CD14-positive monocyte (primary cell): ENCODE measurements around the gene VSTM2B. TPM values are rescaled to one million over a fixed set of nuclear protein-coding genes. Genes with fewer than 3 reads are reported as not detected.

Experiments used
- DNase-seq, 3 donors: peaks; one replicate each; pipeline ENCODE4 v3.0.0-alpha.2; 2011 to 2022
- H2AFZ ChIP-seq: 2 replicates; pipeline ENCODE4 v1.6.0; 2012; ENCODE audit warnings: mild to moderate bottlenecking, low read depth, low read length, inconsistent platforms; ENCODE audit not compliant: insufficient read depth, poor library complexity, severe bottlenecking
- H3K27ac ChIP-seq, 2 donors: 1 replicate in 1 of 2; 2 replicates in 1 of 2; pipeline ENCODE4 v1.5.1; 2012 to 2013; ENCODE audit warnings: low read length in 2 of 2, control low read depth in 1 of 2, inconsistent platforms in 1 of 2, low read depth in 1 of 2, mild to moderate bottlenecking in 1 of 2
- H3K27me3 ChIP-seq, 2 donors: one replicate each; pipeline versions ENCODE4 v1.6.0 to v1.6.1; 2011 to 2013; ENCODE audit warnings: low read length in 2 of 2; ENCODE audit not compliant: control insufficient read depth in 2 of 2, insufficient read depth in 2 of 2
- H3K36me3 ChIP-seq, 2 donors: replicated peaks in 1 of 2; 1 replicate in 1 of 2; 2 replicates in 1 of 2; pipeline versions ENCODE4 v1.5.1 to v1.6.1; 2012 to 2013; ENCODE audit warnings: low read length in 2 of 2, control low read depth in 1 of 2, inconsistent platforms in 1 of 2, mild to moderate bottlenecking in 1 of 2; ENCODE audit not compliant: insufficient read depth in 2 of 2, control insufficient read depth in 1 of 2
- H3K4me1 ChIP-seq, 2 donors: 1 replicate in 1 of 2; 2 replicates in 1 of 2; pipeline versions ENCODE4 v1.5.1 to v1.6.1; 2012 to 2013; ENCODE audit warnings: low read length in 2 of 2, control low read depth in 1 of 2, inconsistent platforms in 1 of 2, mild to moderate bottlenecking in 1 of 2, moderate library complexity in 1 of 2; ENCODE audit not compliant: insufficient read depth in 2 of 2, control insufficient read depth in 1 of 2
- H3K4me2 ChIP-seq: replicated peaks from 2 replicates; pipeline ENCODE3; 2012; ENCODE audit warnings: low read length, moderate library complexity, mild to moderate bottlenecking; ENCODE audit not compliant: poor library complexity, severe bottlenecking; ENCODE audit errors: extremely low read depth
- H3K4me3 ChIP-seq, 3 experiments: fragments of 200-600 bp in 1 of 3; sonication (generic) in 1 of 3; replicated peaks in 1 of 3; 1 replicate in 2 of 3; 2 replicates in 1 of 3; pipeline ENCODE4 v1.5.1; 2011 to 2013; ENCODE audit warnings: low read length in 3 of 3, mild to moderate bottlenecking in 3 of 3, control low read depth in 2 of 3, low read depth in 2 of 3, inconsistent platforms in 1 of 3, moderate library complexity in 1 of 3
- H3K79me2 ChIP-seq: 2 replicates; pipeline ENCODE4 v1.6.0; 2012; ENCODE audit warnings: mild to moderate bottlenecking, control low read depth, inconsistent platforms, low read length, moderate library complexity; ENCODE audit not compliant: insufficient read depth
- H3K9ac ChIP-seq: 2 replicates; pipeline ENCODE4 v1.6.0; 2017; ENCODE audit warnings: low read length, mild to moderate bottlenecking; ENCODE audit not compliant: insufficient read depth, poor library complexity, severe bottlenecking
- H3K9me3 ChIP-seq, 2 donors: replicated peaks in 1 of 2; 1 replicate in 1 of 2; 2 replicates in 1 of 2; pipeline versions ENCODE4 v1.5.1 to v1.6.1; 2012 to 2013; ENCODE audit warnings: low read length in 2 of 2, control low read depth in 1 of 2; ENCODE audit not compliant: control insufficient read depth in 1 of 2, insufficient read depth in 1 of 2
- H4K20me1 ChIP-seq: 2 replicates; pipeline ENCODE4 v1.6.0; 2012; ENCODE audit warnings: mild to moderate bottlenecking, low read length, control low read depth, moderate library complexity; ENCODE audit not compliant: insufficient read depth
- H3K27ac Mint-ChIP-seq, 7 donors: one replicate each; pipeline ENCODE4 v1.8.0; 2020; ENCODE audit warnings: mild to moderate bottlenecking in 7 of 7, mixed read lengths in 7 of 7, moderate library complexity in 6 of 7, inconsistent platforms in 2 of 7
- H3K27me3 Mint-ChIP-seq, 3 donors: one replicate each; pipeline ENCODE4 v1.8.0; 2021 to 2022; ENCODE audit warnings: low read depth in 3 of 3, mild to moderate bottlenecking in 3 of 3, mixed read lengths in 3 of 3, moderate library complexity in 3 of 3, inconsistent platforms in 1 of 3
- H3K36me3 Mint-ChIP-seq, 2 donors: one replicate each; pipeline ENCODE4 v1.8.0; 2020; ENCODE audit warnings: mixed read lengths in 2 of 2, inconsistent platforms in 1 of 2, mild to moderate bottlenecking in 1 of 2
- H3K4me1 Mint-ChIP-seq: one replicate; pipeline ENCODE4 v1.8.0; 2020; ENCODE audit warnings: mild to moderate bottlenecking, mixed read lengths
- H3K4me3 Mint-ChIP-seq, 2 donors: one replicate each; pipeline ENCODE4 v1.8.0; 2020; ENCODE audit warnings: mild to moderate bottlenecking in 2 of 2, mixed read lengths in 2 of 2, moderate library complexity in 1 of 2
- H3K9me3 Mint-ChIP-seq, 7 donors: one replicate each; pipeline ENCODE4 v1.8.0; 2020 to 2022; ENCODE audit warnings: mixed read lengths in 7 of 7, mild to moderate bottlenecking in 6 of 7, moderate library complexity in 6 of 7, inconsistent platforms in 2 of 7
- WGBS: methylation state at CpG from one replicate; pipeline ENCODE4 v1.1.5; 2013; ENCODE audit warnings: missing lambda C conversion rate; ENCODE audit not compliant: insufficient coverage; 5-methylcytosine and 5-hydroxymethylcytosine counted together
- intact Hi-C, 2 donors: fragments of 100-400 bp; cut with micrococcal nuclease; formaldehyde crosslinking; loops; one replicate each; pipeline versions ENCODE4 v1.15.0 to v1.15.1; 2023
- polyA plus RNA-seq, 3 donors: library from polyadenylated mRNA; depleted of rRNA in 1 of 3; unstranded in 2 of 3; stranded (reverse) in 1 of 3; fragments of 300-500 nt in 2 of 3; fragments of >200 nt in 1 of 3; fragmentation: Illumina TruSeq in 2 of 3; gene quantifications; 1 replicate in 2 of 3; 2 replicates in 1 of 3; pipeline ENCODE4 v1.2.3, GENCODE V29; 2012 to 2021
- TF ChIP-seq, protein P1 (sequence below): fragments of 200-600 bp; IDR thresholded peaks from one replicate; pipeline ENCODE4 v1.8.0; 2022; ENCODE audit warnings: antibody characterized with exemption, mild to moderate bottlenecking

Gene VSTM2B
- polyA plus RNA-seq, 3 donors: not detected

GRCh38 chr19:29501816-29502580 lies 23.8 kb upstream of the VSTM2B start:
- peak overlapping the region in 1 of 7 donors; percentile 40 for H3K27ac Mint-ChIP-seq
- H3K36me3 Mint-ChIP-seq: no peaks in the 10 kb centered on the region
- DNase-seq: no peak

DNA sequence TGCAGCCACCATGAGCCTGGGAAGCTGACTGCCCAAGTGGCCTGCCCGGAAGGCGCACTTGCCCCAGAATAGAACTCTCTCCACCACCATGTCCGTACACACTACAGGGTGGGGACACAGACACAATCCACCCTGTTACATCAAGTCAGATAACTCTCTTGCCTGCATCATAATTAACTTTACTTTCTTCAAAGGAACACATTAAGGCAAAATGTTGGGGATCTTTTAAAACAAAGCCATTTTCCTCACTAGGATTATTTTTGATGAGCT lies 23.3 kb upstream of the VSTM2B start:
- Mint-ChIP-seq H3K4me1 (no peaks in the 10 kb centered on the region), H3K27ac (no peak overlapping the region), H3K36me3 (no peaks in the 10 kb centered on the region), H3K27me3 (peaks cover 2 to 4% (median 3%) of the 10 kb centered on the region in 3 donors), H3K4me3 (no peak overlapping the region), H3K9me3 (no peaks in the 10 kb centered on the region)
- Histone ChIP-seq H3K4me2 (no peak overlapping the region), H3K9ac (no peak overlapping the region), H3K36me3 (no peaks in the 10 kb centered on the region), H4K20me1 (no peaks in the 10 kb centered on the region), H3K4me1 (no peaks in the 10 kb centered on the region), H3K4me3 (no peak overlapping the region), H3K9me3 (no peaks in the 10 kb centered on the region), H3K79me2 (no peaks in the 10 kb centered on the region), H3K27ac (no peak overlapping the region), H2AFZ (no peak overlapping the region), H3K27me3 (no peaks in the 10 kb centered on the region)
- intact Hi-C loops: no loop called here
- no CpG with 5 or more reads among the region's 3 CpGs for WGBS
- DNase-seq: no peak
- TF ChIP-seq, protein P1, sequence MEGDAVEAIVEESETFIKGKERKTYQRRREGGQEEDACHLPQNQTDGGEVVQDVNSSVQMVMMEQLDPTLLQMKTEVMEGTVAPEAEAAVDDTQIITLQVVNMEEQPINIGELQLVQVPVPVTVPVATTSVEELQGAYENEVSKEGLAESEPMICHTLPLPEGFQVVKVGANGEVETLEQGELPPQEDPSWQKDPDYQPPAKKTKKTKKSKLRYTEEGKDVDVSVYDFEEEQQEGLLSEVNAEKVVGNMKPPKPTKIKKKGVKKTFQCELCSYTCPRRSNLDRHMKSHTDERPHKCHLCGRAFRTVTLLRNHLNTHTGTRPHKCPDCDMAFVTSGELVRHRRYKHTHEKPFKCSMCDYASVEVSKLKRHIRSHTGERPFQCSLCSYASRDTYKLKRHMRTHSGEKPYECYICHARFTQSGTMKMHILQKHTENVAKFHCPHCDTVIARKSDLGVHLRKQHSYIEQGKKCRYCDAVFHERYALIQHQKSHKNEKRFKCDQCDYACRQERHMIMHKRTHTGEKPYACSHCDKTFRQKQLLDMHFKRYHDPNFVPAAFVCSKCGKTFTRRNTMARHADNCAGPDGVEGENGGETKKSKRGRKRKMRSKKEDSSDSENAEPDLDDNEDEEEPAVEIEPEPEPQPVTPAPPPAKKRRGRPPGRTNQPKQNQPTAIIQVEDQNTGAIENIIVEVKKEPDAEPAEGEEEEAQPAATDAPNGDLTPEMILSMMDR: no peak

More at GRCh38 chr19:29501816-29502580, 23.8 kb upstream of the VSTM2B start:
- Histone ChIP-seq H2AFZ (no peak overlapping the region), H3K4me1 (no peaks in the 10 kb centered on the region), H3K9me3 (no peaks in the 10 kb centered on the region), H3K79me2 (no peaks in the 10 kb centered on the region), H4K20me1 (no peaks in the 10 kb centered on the region), H3K4me3 (no peak overlapping the region), H3K36me3 (no peaks in the 10 kb centered on the region), H3K4me2 (no peak overlapping the region), H3K27me3 (no peaks in the 10 kb centered on the region), H3K27ac (no peak overlapping the region), H3K9ac (no peak overlapping the region)
- intact Hi-C loops: no loop called here
- WGBS: 87% methylated on average over 6 of the region's 18 CpGs
- TF ChIP-seq, protein P1: no peak
- Mint-ChIP-seq H3K4me1 (no peaks in the 10 kb centered on the region), H3K9me3 (no peaks in the 10 kb centered on the region), H3K4me3 (no peak overlapping the region), H3K27me3 (peaks cover 0 to 8% (median 5%) of the 10 kb centered on the region in 3 donors)
